T-helper 1 cell treated with Interleukin-12 subunit alpha and Interleukin-12 subunit beta and Interleukin-4 antibody, amounts not matched to agents 30 ng/mL and 1 ng/mL, for 36 hours (primary cell): ENCODE results near the gene MTX1. TPM values are rescaled to one million over a fixed set of nuclear protein-coding genes. Genes with fewer than 3 reads are reported as not detected.

Experiments
- intact Hi-C: fragments of 100-400 bp; cut with micrococcal nuclease; formaldehyde crosslinking; loops from one replicate; pipeline ENCODE4 v1.15.1; 2024
- total RNA-seq: library from RNA; stranded (reverse); gene quantifications from 2 replicates; pipeline ENCODE4 v1.2.3, GENCODE V29; 2022

The MTX1 gene
- total RNA-seq, 1 donor from 2014 or later: 43.5 TPM

- intact Hi-C loops: no loop called here
These were observed 21.6 kb upstream of the MTX1 start for GRCh38 chr1:155186794-155187455.

GRCh38 chr1:155187456-155187891, 21.0 kb upstream of the MTX1 start:
- intact Hi-C loops: no loop called here

- intact Hi-C loops: no loop called here
These were observed 20.2 kb upstream of the MTX1 start for GRCh38 chr1:155188268-155188667.

DNA sequence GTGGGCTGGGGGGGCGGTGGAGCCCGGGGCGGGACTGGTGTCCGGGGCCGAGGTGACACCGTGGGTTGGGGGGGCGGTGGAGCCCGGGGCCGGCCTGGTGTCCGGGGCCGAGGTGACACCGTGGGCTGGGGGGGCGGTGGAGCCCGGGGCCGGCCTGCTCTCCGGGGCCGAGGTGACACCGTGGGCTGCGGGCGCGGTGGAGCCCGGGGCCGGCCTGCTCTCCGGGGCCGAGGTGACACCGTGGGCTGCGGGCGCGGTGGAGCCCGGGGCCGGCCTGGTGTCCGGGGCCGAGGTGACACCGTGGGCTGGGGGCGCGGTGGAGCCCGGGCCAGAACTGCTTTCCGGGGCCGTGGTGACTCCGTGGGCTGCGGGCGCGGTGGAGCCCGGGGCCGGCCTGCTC, 18.6 kb upstream of the MTX1 start:
- intact Hi-C loops: loop anchor here (5.0 kb wide), 2 partner anchors 183 to 1317 kb away; no protein-coding TSS in a partner anchor

- intact Hi-C loops: loop anchor here (5.0 kb wide), 2 partner anchors 185 to 1315 kb away; no protein-coding TSS in a partner anchor
These were observed 16.6 kb upstream of the MTX1 start for GRCh38 chr1:155191904-155192303.

DNA sequence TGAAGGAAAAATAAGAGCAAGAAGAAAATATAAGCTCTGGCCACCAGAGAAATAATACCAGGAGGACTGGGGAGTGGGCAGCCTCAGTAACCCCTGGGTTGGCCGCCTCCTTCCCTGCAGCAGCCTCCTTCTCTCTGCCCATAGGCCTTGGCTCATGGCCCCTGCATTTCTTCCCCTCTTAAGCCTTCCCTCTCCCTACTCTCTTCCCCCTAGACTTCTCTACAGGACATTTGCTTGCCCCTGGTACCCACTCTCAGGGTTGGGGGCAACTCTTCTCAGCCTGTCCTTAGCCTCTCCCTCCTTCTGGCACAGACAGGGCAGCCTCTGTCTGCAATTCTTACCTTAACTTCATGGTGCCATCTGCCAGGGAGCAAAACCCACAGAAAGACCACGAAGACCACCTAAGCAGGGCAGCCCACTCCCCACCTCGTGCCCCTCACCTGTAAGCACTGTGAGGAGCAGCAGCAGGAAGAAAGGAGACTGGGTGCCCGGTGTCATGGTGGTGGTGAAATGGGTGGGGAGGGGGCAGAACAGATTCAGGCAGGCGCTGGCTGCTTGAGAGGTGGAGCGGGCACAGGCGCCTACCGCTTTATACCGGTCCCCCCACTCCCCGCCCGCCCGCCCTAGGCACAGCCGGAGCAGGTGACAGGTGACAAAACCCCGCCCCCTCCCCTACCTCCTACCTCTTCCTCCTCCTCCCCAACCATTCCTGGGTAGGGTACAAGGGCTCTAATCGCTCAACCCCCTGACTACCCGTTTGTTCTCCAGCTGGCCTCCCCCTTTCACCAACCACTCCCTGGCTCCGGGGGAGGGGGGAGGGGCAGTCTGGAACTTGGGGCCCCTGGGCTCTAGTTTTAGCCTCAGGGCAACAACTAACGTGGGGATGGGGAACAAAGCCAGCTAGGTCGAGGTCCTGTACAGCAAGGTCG, 15.9 kb upstream of the MTX1 start:
- intact Hi-C loops: loop anchor here (1.0 to 5.0 kb wide), 4 partner anchors 16 to 1315 kb away; partner anchors contain the start of gene FDPS

DNA sequence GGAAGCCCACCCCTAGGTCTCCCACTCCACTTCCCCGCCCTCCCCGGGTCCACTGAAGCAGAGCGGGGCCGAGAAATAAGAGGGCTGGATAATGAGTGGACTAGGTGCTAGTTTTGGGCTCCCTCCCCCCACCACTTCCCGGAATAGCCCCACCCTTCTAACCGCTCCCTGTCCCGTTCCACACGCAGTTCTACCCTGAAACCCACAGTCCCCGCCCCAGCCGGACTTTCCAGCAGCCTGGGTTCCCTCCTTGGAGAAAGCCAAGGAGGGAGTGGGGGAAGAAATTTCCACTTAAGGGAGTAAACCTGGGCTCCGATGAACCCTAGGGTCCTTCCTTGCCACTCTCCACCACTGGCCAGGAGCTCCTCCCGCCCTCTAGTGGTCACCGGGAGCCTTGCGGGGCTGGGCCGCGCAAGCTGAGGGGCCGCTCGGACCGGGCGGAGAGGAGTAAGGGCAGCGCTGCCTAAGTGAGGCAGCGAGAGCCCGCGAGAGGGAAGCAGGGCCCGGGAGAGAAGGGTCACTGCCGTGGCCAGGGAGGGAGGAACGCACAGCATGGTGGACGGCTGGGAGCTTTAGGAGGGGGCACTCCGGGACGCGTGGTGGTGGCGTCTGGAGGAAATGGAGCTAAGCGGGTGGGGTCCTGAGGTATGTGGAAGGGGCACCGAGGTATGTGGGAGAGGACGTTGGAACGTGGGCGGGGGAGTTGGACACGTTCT, 15.1 kb upstream of the MTX1 start:
- intact Hi-C loops: loop anchor here (1.0 to 5.0 kb wide), 4 partner anchors 17 to 1314 kb away; partner anchors contain the start of gene FDPS

- intact Hi-C loops: loop anchor here (1.0 to 5.0 kb wide), 10 partner anchors 12 to 1313 kb away; partner anchors contain the start of genes CLK2, FDPS and YY1AP1
These were observed 14.6 kb upstream of the MTX1 start for GRCh38 chr1:155193991-155194240.

GRCh38 chr1:155195201-155196102, 13.0 kb upstream of the MTX1 start:
- intact Hi-C loops: loop anchor here (2.0 kb wide), 1 partner anchor 129 kb away; no protein-coding TSS in a partner anchor

DNA sequence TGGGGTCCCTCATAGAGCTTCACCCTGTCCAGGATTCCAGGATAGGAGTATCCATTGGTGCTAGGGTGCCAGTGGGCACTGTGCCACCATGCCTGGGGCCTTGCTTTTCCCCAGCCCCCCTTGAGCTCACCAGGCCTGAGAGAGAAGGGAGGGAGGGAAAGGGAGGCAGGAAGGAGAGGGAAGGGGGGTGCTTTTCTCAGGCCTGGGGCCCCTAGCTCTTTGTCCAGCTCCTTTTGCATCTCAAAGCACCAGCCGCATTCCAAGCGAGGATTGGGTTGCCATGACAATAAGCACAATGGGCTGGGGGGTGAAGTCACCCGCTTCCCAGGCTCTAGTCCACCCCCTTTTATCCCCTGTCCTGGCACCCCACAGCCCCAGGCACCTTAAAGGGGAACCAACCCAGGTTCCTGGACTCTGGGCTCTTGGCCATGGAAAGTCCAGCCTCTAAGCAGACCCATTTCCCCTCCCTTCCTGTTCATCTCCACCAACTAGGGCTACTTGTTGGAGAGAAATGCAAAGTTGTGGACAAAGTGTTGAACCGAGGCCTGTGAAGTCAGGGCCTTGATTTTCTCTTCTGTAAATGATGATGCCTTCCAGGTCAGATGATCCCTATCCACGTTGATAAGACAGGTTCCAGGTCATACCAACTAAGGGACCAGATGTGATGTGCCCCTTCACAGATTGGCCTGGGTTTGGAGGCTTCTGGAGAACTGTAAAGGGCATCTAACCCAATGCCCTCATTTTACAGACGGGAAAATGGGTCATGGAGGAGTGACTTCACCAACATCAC, 12.2 kb upstream of the MTX1 start:
- intact Hi-C loops: no loop called here

DNA sequence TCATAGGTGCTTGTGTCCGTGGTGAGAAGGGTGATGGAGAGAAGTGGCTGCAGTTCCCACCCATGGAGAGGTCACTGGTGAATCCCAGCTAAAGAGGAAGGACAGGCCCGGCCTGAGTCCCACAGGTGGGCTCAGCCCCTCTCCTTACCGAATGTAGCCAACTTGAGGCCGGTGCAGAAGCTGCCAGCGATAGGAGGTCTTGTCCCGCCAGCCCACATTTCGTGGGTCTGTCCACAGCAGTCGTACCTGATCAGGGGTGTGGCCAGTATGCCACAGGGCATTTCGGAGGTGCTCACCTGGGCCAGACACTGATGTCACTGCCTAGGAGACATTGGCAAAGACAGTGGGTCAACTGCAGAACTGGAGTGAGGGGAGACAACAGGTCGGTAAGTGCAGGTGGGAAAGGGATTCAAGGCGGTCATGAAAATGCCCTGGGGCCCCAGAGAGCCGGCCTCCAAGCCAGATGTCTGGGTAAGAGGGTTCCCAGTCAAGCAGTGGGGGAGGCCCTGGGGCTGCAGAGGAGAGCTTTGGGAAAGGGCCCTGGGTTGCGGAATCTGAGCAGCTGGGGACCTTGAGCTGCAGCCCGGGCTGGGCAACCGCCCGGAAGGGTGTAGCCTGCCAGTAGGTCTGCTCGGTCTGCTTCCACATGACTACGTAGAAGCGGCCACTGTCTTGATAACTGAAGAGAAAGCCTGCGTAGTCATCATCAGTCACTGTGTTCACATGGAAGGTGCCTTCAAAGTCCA, 11.4 kb upstream of the MTX1 start:
- intact Hi-C loops: no loop called here

DNA sequence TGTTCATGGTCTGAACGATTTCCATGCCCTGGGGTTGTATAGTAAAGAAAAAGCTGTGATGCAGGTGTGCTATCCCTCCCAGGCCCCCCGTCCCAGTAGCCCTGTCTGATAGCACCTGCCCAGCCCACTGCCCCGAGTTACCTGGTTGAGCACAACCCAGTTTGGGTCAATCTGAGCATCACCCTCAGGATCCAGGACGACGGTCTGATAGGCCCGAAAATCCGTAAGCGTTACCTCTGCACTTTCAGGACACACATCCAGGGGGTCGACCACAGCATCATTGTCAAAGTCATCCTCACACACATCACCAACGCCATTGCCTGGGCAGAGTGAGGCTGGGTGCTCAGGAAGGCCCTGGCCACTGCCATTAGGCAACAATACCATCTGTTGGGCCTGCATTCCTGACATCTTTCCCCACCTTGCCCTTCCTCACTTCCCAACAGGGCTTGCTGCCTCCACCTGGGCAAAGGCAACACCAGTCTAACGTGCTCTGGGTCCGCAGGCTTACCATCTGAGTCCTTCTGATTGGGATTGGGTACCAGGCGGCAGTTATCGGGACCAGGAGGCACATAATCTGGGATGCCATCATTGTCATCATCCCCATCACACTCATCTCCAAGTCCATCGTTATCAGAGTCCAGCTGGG, 10.5 kb upstream of the MTX1 start:
- intact Hi-C loops: no loop called here

GRCh38 chr1:155198547-155198906, 10.0 kb upstream of the MTX1 start:
- intact Hi-C loops: no loop called here

DNA sequence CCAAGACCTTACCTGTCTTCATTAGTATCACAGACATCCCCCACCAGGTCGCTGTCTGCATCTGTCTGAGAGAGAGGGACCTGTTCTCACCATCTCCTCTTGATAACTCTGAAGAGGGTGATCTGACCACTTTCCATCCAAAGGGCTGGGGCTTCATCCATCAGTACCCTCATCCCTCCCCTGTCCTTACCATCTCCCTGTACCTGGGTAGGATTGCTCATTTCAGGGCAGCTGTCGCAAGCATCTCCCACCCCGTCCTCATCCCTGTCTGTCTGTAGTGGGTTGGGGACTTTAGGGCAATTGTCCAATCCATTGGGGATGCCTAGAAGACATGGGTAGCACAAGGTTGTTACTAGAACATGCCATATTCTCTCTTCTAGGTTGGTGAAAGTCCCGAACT, 8.7 kb upstream of the MTX1 start:
- intact Hi-C loops: no loop called here

DNA sequence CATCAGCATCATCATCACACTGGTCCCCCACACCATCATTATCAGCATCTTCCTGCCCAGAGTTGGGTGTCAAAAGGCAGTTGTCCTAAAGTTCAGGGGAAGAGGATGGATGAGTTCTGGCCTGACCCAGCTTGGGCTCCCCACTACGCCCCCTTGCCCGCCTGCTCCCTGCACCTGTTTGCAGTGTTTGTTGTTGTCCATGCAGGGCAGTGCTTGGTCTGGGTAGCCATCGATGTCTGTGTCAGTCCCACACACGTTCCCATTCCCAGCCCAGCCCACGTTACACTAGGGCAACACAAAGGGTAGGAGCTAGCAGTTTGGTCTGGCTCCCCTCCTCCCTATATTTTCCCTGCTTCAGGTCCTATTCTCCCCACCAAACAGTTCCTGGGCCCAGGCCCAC, 7.6 kb upstream of the MTX1 start:
- intact Hi-C loops: no loop called here

GRCh38 chr1:155202198-155202597, 6.3 kb upstream of the MTX1 start:
- intact Hi-C loops: no loop called here

- intact Hi-C loops: no loop called here
These were observed 5.6 kb upstream of the MTX1 start for GRCh38 chr1:155202731-155203515.

- intact Hi-C loops: no loop called here
These were observed 3.5 kb upstream of the MTX1 start for GRCh38 chr1:155205035-155205434.
